Measurements from ENCODE around the gene GSKIP.

Gene GSKIP

DNA sequence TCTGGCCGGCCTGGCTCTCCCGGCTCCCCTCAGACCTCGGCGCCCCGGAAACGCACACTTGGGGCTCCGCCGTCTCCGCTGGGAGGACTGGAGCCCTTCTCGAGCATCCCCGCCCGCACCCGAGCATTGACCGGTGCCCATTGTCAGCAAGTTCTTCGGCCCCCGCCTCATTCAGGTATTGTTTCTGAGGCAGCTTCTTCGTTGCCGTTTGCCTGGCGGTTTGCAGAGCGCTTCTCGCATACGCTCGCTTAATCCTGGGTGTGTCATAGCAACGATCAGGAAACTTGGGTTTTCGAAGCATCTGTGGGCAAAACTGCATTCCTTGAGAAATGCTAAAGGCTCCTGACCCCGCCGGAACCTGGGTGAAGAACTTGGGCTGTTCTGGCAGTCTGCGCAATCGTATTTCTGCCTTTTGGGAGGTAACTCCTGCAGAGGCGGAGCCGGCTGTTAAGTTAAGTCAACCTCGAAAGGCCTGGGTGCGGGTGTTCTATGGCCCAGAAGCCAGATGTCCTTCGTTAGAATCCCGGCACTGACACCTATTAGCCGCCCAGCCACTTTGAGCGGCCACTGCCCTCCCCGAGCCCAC, 518 bp downstream of the GSKIP start:
- H3K36me3 ChIP-seq (ENCODE audit: low read length), result no peaks in the 10 kb centered on the region
- H3K9ac ChIP-seq (ENCODE audit: low read length), result peak overlapping the region; percentile 78
- peaks cover 62% of the 10 kb centered on the region for H3K79me2 ChIP-seq (ENCODE audit: insufficient read depth, low read length)
- H3F3A ChIP-seq (ENCODE audit: insufficient read depth), result no peaks in the 10 kb centered on the region
- H2AFZ ChIP-seq (ENCODE audit: low read depth, low read length, severe bottlenecking), result peak overlapping the region; percentile 65
- H4K20me1 ChIP-seq (ENCODE audit: low read depth, low read length), result no peaks in the 10 kb centered on the region
- no peaks in the 10 kb centered on the region for H3K9me2 ChIP-seq (replicated peaks; ENCODE audit: insufficient read depth, low read length)
- H3K27ac ChIP-seq (ENCODE audit: low read depth, low read length), result no peak overlapping the region
- TF ChIP-seq EZH2phosphoT487 (conservative IDR thresholded peaks at IDR 0.05; ENCODE audit: low read length) (no peak), CTCF (IDR thresholded peaks at IDR 0.05; ENCODE audit: insufficient read depth, low read length, poor library complexity, severe bottlenecking) (no peak)
- H3K4me2 ChIP-seq (ENCODE audit: low read depth, low read length, poor library complexity, severe bottlenecking), result peak overlapping the region; percentile 88
- no peaks in the 10 kb centered on the region for H3K9me3 ChIP-seq (ENCODE audit: insufficient read depth, low read length)
- no peaks in the 10 kb centered on the region for H3K27me3 ChIP-seq (ENCODE audit: low read length)
- H3K4me3 ChIP-seq (ENCODE audit: insufficient read depth, low read length, poor library complexity, severe bottlenecking), result peak overlapping the region; percentile 70

- Histone ChIP-seq H3K36me3 (ENCODE audit: low read length) (no peaks in the 10 kb centered on the region), H3K79me2 (ENCODE audit: insufficient read depth, low read length) (peaks cover 66% of the 10 kb centered on the region), H4K20me1 (ENCODE audit: low read depth, low read length) (no peaks in the 10 kb centered on the region), H3K9me2 (replicated peaks; ENCODE audit: insufficient read depth, low read length) (no peaks in the 10 kb centered on the region), H3F3A (ENCODE audit: insufficient read depth) (no peaks in the 10 kb centered on the region), H3K27me3 (ENCODE audit: low read length) (no peaks in the 10 kb centered on the region), H3K9me3 (ENCODE audit: insufficient read depth, low read length) (no peaks in the 10 kb centered on the region), H3K4me2 (ENCODE audit: low read depth, low read length, poor library complexity, severe bottlenecking) (peak overlapping the region; percentile 88), H3K4me3 (ENCODE audit: insufficient read depth, low read length, poor library complexity, severe bottlenecking) (no peak overlapping the region), H3K9ac (ENCODE audit: low read length) (no peak overlapping the region), H2AFZ (ENCODE audit: low read depth, low read length, severe bottlenecking) (no peak overlapping the region), H3K27ac (ENCODE audit: low read depth, low read length) (no peak overlapping the region)
- TF ChIP-seq CTCF (IDR thresholded peaks at IDR 0.05; ENCODE audit: insufficient read depth, low read length, poor library complexity, severe bottlenecking) (no peak), EZH2phosphoT487 (conservative IDR thresholded peaks at IDR 0.05; ENCODE audit: low read length) (no peak)
Observed at GRCh38 chr14:96364962-96365361, 1.6 kb downstream of the GSKIP start.

- Histone ChIP-seq H3K27me3 (ENCODE audit: low read length) (no peaks in the 10 kb centered on the region), H3K4me3 (ENCODE audit: insufficient read depth, low read length, poor library complexity, severe bottlenecking) (no peak overlapping the region), H3K36me3 (ENCODE audit: low read length) (no peaks in the 10 kb centered on the region), H3K79me2 (ENCODE audit: insufficient read depth, low read length) (peaks cover 47% of the 10 kb centered on the region), H3K9me2 (replicated peaks; ENCODE audit: insufficient read depth, low read length) (no peaks in the 10 kb centered on the region), H3K27ac (ENCODE audit: low read depth, low read length) (no peak overlapping the region), H3K4me2 (ENCODE audit: low read depth, low read length, poor library complexity, severe bottlenecking) (no peak overlapping the region), H3K9me3 (ENCODE audit: insufficient read depth, low read length) (no peaks in the 10 kb centered on the region), H4K20me1 (ENCODE audit: low read depth, low read length) (no peaks in the 10 kb centered on the region), H2AFZ (ENCODE audit: low read depth, low read length, severe bottlenecking) (no peak overlapping the region), H3K9ac (ENCODE audit: low read length) (no peak overlapping the region), H3F3A (ENCODE audit: insufficient read depth) (no peaks in the 10 kb centered on the region)
- TF ChIP-seq CTCF (IDR thresholded peaks at IDR 0.05; ENCODE audit: insufficient read depth, low read length, poor library complexity, severe bottlenecking) (no peak), EZH2phosphoT487 (conservative IDR thresholded peaks at IDR 0.05; ENCODE audit: low read length) (no peak)
Observed at GRCh38 chr14:96368534-96368933, 5.2 kb downstream of the GSKIP start.
